ENCODE measurements around the gene ELMO2.

GRCh38 chr20:46394872-46395760, 11.3 kb downstream of the ELMO2 start:
- TF ChIP-seq SUZ12 (IDR thresholded peaks at IDR 0.05; ENCODE audit: extremely low read depth, insufficient read depth, insufficient read length) (no peak), ZNF274 (IDR thresholded peaks at IDR 0.05; ENCODE audit: low read depth, low read length) (no peak)
